NCI-H2171 treated with DMSO at 0.1 percent for 48 hours (cell line): ENCODE data around the gene DBP.

ENCODE experiments used
- DNase-seq: peaks from one replicate; lab custom pipeline; 2025; lab: John Stamatoyannopoulos, UW

The DBP gene

DNA sequence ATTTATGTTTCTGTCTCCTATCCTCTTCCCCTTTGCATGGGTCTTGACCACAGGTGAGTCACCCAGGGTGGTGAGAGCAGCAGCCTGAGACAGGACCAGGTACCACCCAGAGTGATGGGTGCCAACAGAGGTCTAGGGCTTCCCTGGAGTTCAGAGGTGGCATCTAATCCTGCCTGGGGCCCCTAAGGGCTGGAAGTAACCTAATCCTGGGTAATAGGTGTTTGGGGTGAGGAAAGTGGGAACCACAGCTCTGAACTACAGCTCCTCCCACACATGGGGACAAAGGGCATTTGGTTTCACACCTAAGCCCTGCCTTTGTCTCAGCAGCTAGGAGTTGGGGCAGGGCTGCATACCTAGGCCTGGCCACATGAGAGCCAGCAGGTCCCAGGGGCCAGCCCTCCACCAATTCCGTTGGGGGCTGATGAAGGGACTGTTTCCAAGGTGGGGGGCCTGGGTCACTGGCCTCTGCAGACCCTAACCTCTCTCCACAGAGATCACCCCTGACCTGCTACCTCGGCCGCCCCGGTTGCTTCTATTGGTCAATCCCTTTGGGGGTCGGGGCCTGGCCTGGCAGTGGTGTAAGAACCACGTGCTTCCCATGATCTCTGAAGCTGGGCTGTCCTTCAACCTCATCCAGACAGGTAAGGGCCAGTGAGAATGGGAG, 9.8 kb downstream of the DBP start:
- no peak for DNase-seq

DNA sequence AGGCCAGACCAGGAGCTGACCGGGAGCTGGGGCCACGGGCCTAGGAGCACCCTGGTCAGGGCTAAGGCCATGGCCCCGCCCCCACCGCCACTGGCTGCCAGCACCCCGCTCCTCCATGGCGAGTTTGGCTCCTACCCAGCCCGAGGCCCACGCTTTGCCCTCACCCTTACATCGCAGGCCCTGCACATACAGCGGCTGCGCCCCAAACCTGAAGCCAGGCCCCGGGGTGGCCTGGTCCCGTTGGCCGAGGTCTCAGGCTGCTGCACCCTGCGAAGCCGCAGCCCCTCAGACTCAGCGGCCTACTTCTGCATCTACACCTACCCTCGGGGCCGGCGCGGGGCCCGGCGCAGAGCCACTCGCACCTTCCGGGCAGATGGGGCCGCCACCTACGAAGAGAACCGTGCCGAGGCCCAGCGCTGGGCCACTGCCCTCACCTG, 11.3 kb downstream of the DBP start:
- no peak for DNase-seq

DNA sequence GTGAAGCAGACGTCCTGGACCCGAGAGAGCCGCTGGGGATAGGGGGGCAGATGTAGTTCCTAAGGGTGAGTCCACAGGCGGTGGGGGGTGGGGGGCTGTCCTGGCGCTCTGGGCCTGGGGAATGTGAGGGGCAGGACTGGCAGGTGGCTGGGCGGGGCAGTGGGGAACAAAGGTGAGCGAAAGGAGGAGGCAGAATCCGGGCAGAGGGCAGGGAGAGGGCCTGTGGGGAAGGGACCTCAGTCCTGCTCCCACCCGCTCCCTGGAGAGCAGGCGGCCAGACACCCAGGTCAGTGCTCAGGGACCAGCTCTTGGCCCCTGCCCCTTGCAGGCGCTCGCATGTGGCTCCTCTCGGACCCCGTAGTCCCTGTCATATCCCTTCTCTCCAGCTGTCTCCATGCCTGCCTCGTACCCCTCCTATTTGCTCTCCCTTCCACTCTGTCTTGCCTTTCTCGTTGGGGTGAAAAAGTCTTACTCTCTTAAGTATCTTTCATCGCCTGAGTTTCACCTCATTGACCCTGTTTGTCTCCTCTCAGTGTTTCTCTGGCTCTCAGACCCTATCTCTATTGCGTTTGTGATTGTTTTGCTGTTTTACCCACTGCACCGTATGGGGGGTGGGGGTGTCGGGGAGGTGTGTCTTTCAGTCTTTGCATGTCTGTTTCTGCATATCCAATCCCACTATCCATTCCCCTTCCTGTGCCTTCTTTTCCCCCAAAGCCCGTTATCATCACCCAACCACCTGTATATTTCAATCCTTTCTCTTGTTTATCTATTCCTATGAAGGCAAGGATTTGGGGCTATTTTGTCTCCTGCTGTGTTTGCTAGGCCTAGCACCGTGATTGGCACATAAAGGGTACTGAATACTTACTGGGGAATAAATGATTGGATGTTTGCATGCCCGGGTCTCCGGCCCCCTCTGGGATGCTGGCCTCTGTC, 12.1 kb downstream of the DBP start:
- DNase-seq: peak; percentile 41

DNA sequence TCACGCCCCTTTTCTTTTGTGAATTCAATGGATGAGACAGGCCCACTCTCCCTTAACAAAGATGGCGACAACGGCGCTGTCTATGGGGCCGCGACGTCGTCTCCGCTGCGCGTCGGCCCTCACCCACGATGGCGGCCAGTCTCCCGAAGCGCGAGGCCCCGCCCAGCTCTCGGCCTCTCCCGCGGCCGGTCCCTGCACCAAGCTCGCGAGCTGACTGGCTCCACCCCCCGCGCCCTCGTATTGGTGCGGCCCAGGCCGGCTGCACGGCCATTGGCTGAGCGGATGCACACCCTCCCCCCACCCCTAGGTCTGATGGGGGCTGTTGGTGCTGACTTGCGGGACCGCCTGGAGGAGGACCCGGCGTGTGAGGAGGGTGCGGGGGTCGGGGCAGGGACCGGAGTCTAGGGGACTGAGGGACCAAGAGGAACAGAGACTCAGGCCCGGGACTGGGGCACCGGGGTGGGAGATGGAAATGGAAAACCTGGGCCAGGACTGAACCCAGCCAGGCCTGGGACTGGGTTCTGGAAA, 13.0 kb downstream of the DBP start:
- peak; percentile 98 for DNase-seq

DNA sequence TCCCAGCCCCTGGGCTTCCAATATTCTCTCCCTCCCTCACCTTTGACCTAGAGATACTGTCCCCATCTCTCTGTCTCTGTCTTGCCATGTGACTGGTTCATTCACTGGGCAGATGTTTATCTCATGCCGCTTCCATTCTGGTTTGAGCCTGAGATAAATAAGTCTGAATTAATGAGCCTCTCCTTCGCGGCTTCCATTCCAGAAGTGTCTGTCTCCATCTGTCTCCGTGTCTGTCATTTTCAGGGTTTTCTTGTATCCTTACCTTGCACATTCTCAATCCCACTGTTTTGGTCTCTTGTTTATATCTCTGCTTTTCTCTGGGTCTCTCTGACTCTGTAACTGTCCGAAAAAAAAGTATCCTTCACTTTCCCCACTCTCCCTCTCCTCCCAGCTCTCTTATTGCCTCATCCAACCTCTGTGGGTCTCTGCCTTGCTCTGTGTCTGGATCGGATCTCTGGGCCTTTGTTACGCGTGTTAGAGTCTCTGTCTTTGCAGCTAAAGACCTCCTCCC, 13.6 kb downstream of the DBP start:
- DNase-seq: peak; percentile 84

DNA sequence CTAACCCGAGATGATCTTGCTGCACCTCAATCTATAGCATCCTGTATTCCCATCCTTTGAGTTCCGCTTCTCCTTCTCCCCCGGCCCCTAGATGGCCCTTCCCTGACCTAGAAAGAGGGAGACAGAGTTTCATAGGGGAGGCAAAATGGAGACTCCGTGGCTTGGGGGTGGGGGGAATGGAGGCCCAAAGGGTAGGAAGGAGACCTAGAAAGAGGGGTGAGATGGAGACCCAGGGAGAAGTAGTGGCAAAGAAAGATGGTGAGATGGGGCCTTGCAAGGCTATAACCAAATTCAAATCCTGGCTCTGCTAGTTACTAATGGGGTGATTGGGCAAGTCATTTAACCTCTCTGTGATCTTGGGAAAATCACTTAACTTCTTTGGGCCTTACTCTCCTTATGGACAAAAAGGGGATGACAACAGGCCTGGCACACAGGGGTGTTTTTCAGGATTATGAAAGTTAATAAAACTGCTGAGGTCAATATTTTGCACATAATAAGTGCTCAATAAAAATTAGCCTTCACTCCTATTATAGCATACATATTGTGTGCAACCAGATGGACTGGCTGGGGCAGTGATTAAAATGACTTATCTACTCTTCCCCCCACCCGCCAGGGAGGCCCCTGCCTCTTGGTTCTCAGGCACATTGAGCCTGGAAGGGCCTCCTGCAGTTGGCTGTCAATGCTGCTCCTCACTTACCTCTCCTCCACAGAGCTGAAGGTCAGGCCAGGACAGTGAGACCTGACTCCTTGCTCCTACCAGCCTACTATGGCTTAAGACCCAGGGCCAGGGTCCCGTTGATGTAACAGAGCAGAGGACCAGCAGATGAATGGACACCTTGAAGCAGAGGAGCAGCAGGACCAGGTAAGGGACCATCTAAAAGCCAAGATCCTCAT, 17.2 kb downstream of the DBP start:
- no peak for DNase-seq

DNA sequence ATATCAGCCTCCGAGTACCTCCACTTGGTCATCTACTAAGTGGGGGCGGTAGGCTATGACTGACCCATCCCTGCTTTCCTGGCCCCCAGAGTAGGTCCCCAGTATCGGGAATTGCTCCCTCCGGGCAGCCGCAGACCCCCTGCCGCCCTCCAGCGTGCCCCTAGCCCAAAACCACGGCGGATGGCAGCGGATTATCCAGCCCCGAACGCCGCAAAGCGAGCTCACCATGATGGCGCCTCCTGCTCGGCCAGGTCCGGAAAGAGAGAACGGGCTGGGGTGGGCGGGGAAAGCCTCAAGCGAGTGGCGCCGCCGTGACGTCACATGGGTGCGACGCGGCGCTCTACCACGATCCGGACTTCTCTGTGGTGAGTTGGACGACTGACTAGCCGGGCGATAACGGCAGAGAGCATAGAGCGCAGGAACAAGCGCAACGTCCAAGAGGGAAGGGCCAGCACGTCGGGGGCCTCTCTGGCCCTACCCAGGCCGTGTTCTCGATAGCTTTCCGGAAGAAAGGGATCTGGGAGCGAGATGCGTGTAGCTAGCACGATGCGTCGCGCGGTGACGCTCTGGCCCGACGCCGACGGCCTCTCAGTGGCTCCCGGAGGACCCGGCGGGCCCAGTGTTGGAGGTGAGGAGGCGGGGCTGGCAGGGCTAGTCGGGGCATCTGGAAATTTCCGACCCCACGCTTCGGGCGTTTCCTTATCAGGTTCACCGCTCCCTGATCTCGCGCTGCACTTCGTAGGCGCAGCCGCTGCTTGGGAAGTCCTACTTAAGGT, 18.1 kb downstream of the DBP start, which contains the start of the genes RPL18 and SPHK2:
Gene RPL18 (minus strand): TSS at position 263 of the 776 bp plus-strand sequence. CDS start 35 bp downstream, at position 228.
Gene SPHK2 (plus strand): TSS at position 591 of the 776 bp plus-strand sequence. CDS start 1,009 bp downstream, outside the sequence.
- peak; percentile 100 for DNase-seq

DNA sequence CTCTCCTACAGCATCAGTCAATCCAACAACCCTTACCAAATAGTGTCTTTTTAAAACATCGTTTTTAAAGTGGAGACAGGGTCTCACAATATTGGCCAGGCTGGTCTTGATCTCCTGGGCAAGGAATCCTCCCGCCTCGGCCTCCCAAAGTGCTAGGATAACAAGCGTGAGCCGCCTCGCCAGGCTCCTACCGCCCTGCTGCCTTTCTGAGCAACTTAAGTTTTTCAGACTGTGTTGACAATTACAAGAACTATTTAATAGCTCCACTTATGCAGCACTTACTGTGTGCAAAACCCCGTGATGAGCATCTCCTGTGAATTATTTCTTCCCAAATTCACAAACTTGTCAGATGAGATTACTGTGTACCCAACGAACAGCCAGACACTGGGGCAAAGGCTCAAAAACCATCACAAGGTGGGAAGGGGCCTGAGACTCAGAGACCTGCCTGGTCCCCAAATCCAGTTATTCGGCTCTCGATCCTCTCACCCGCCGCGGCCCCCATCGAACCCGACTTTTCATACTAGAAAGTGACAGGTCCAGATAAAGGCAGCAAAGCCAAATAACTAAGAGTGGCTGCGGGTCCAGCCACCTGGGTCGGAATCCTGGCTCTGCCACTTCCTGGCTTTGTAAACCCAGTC, 18.8 kb downstream of the DBP start:
- no peak for DNase-seq

DNA sequence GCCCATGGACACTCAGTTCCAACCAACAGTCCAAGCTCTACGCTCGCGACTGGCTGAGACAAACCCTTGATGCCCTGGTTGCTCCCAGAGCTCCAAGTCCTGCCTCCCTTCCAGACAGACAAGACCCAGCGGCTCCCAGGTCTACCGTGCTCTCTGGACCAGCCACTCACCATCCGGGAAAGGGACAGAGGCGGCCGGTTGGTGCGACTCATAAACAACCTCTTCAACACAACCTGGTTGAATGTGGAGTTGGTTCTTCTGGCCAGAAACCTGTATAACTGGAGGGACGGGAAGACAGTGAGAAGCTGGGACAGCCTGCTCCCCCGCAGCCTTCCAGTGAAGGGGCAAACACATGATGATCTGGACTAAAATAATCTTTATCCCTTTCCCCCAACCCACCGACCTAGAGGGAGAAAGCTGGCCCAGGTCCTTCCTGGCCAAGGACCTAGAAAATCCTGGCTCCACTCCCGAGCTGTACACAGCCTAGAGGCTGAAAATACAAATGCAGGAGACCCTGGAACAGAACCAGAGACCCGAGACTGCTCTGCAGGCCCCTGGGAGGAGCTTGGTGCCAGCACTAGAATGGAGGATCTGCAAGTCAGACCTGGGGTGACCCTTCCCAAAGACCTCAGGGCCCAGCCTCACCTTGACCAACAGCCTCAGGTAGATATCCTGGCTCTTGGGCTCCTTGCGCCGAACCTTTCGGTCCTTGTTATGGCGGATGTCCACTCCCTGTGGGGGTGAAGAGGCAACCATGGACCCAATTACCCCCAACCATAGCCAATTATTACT, 19.8 kb downstream of the DBP start:
- DNase-seq: no peak

DNA sequence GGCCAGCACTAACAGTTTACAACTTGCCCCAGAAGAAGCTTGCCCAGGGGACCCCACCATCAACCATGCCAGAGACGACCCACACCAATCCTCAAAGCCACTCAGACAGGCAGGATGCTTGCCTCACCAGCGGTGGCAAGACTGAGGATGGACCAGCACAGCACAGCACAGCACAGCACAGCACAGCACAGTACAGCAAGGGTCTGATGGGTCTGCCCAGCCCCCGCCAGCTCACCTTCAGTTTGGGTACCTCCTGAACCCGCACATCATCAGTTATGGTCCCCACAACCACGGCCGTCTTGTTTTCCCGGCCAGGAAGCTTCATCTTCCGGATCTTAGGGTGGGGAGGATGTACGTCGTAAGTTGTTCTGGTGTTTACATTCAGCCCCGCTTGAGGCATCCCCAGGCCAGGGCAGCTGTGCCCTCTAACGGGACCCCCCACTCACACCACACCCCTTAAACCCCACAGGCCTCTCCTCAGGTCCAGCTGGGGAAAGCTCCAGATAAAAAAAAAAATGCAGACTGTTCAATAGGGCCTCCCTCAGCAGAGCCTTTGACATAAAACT, 20.6 kb downstream of the DBP start:
- no peak for DNase-seq

DNA sequence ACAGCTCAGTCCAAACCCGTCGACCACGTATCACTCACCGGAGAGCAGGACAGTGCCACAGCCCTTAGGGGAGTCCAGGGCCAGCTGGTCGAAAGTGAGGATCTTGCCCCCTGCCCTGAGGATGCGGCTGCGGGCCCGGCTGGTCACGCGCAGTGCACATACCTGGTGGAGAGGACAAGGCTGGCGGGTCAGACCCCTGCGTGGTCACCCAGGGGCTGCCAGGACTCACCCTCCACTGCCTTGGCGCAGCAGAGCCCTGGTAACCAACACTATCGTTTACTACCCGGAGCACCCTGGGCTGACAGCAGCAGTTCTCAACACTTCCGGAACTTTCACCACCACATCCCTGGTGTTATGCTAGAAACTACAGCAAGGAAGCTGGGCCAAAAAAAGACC, 21.1 kb downstream of the DBP start:
- DNase-seq: no peak

DNA sequence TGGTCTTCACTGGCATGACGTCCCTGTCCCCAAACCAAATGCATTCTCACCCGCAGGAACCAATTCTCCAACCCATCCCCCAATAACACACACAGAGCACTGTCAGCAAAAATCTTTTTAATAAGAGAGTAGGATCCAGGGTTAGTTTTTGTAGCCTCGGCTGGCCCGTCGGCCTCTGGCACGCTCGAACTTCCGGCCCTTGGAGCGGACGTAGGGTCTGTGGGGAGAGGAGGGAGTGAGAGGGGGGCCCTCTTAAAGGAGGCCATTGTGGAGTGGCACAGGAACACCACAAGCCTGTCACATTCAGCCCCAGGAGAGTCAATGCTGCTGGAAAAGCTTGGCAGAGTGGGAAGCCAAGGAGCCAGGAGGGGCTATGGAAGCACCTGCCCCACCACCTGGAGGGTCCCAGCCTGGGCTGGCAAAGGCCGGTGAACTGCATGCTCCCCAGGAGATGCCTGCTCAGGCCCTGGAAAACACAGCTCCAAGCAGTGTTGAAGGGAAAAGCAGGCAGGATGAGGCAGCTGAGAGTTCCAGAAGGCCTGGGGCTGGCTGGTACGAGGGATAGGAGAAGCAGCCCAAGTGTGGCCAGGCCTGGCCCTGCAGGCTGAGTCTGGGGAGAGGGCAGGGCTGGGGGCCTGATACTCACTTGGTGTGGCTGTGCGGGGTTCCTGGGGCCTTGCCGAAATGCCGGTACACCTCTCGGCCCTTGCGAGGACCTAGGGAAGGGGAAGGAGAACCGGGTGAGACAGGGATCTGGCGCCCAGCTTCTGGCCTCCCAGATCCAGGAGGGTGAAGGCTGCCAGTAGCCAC, 21.7 kb downstream of the DBP start:
- peak; percentile 17 for DNase-seq

DNA sequence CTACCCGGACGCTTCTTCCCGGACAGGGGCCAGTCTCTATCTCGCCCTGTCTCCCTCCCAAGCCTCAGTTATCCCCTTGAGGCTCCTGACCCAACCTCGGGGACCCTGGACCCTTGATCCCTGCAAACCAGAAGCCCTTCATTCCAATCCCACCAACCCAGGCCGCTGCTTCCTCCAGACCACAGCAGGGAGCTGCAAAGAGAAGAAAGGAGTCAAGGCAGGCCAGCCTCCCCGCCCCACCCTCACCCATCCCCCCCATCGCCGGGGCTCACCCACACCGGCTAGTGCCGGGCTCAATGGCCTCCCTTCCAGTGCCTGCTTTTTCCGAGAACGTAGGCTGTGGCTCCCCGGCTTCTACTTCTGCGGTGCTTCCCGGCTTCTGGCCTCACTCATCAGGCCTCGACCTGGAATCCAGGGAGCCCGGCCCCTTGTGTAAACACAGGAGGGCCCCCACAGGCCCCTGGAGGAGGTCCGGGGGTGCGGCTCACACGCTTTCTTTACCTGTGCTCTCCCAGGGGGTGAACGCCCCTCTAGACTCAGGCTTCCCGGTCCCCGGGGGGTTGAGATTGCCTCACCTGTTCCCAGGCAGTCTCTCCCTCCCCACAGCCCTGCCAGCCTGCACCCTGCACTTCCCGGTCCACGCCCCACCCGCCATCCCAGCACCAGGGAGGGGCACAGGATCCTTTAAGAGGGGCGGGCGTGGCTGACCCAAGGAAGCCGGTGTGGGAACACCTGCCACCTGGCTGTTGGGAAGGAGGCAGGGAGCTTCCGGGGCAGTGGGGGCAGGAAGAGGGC, 22.5 kb downstream of the DBP start, which contains the start of gene FAM83E:
Gene FAM83E (minus strand): TSS at position 641 of the 795 bp plus-strand sequence. CDS start 1,704 bp downstream, outside the sequence.
- peak; percentile 66 for DNase-seq

DNA sequence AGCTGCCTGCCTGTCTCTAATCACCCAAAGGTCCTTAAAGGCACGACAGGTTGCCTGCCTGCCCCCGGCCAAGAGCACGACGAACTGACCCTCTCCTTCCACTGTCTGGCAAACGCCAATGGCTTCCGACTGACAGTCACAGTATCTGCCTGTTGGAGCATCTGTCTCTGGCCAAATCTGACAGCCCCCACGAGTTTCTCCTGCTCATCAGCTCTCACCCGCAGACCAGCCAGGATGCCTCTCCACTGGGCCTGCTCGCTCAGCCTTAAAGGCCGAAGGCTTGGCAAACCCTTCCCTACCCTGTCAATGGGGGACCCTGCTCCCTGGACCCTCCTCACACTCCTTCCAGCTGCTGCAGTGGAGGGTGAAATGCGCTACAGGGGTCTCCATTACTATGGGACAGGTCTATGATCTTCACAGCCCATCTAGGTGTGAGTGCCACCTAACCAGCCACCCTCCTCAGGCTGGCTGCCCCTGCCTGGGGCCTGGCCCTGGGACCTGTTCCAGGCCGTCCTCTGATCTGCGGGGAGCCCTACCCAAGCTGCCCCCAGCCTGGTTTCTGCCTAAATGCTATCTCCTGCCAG, 23.2 kb downstream of the DBP start:
- no peak for DNase-seq

DNA sequence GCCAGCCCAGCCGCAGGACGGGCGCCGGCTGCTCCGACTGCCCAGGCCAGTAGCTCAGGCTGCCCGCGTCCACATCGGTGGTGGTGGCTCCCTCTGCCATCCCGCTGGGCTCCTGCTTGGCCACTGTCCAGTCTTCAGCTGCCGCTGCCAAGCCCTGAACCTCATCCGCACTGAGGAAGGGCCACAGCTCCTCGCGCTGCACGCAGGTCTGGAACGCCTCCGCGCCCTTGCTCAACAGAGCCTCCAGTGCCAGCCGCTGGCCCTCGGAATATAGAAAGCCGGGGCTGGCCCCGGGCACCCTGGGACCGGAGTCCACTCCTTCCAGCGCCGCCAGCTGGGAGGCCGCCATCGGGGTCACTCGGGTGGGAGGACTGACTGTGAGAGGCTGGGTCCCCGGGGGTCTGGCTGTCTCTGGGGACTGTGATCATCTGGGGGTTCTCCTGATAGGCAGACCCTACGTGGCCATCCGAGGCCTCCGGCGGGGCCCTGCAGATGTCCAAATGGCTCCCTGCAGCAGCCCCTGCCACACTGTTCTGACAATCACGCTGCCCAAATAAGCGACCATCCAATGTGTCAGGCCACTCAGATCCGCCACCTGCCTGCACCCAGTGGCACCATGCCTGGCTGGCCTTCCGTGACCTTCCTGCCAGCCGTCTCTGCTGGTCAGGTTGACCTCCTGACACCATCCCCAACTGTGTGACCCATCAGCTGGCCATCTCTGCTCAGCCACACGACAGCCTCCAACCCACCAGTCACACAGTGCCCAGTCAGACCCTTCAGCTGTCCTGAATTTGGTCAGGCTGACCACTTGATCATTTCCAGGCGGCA, 23.9 kb downstream of the DBP start:
- DNase-seq: no peak

DNA sequence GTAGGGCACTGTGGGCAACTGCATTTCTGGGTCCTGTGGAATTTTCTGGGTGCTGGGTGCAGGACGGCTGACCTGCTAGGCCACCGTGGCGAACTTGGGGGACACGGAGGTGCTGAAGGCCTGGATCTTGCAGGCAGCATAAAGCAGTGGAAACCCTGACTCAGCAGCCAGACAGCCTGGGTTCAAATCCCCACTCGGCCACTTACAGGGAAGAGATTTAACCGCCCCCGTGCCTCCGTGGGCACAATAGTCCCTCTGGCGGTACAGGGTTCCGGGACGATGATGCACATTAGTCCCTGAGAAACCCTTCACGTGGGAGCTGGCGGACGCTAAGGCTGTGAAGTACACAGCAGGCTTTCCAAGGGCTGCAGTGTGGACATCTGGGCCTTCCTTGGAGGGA, 25.3 kb downstream of the DBP start:
- DNase-seq: no peak
